Activated CD4-positive, alpha-beta T cell treated with anti-CD3 and anti-CD28 coated beads, Interleukin-2, amount 50 U/mL, for 24 hours (primary cell): ENCODE results near the gene FAM124A.

Source experiments
- DNase-seq, 2 donors: peaks; one replicate each; pipeline ENCODE4 v3.0.0-alpha.2; 2020; ENCODE audit warnings: low read depth in 1 of 2, low spot score in 1 of 2

The FAM124A gene

DNA sequence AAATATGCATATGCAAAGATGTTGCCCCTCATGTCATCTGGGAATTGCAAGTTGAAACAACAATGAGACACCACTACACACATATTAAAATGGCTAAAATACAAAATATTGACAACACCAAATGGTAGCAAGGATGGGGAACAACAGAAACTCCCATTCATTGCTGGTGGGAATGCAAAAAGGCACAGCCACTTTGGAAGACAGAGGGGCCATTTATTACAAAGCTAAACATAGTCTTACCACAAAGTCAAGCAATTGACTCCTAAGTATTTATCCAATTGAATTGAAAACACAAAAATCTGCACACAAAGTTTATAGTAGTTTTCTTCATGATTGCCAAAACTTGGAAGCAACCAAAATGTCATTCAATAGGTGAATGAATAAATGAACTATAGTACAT, 111.2 kb downstream of the FAM124A start:
- DNase-seq = no peak

DNA sequence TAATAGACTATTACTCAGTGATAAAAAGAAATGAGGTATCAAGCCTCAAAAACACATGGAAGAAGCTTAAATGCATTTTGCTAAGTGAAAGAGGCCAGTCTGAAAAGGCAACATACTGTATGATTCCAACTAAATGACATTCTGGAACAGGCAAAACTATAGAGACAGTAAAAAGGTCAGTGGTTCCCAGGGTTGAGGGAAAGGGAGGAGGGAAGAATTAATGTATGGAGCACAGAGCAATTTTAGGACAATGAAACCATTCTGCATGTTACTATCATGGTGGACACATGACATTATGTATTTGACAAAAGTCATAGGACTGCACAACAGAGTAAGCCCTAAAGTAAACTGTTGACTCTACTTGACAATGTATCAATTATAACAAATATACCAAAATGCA, 111.6 kb downstream of the FAM124A start:
- DNase-seq = no peak
